Neutrophil (primary cell): Measurements from ENCODE around the gene CCBE1.

Experiments
- H3K27ac ChIP-seq: fragments of 200-600 bp; sonication (generic); 2 replicates; pipeline ENCODE4 v1.5.1; 2016; ENCODE audit warnings: mild to moderate bottlenecking, moderate library complexity
- H3K27me3 ChIP-seq: fragments of 200-600 bp; sonication (generic); 2 replicates; pipeline ENCODE4 v1.6.0; 2016; ENCODE audit warnings: mild to moderate bottlenecking
- H3K36me3 ChIP-seq: fragments of 200-600 bp; sonication (generic); 2 replicates; pipeline ENCODE4 v1.5.1; 2017
- H3K4me1 ChIP-seq, 2 experiments: fragments of 200-600 bp in 1 of 2; sonication (generic) in 1 of 2; 1 replicate in 1 of 2; 2 replicates in 1 of 2; pipeline versions ENCODE4 v1.5.1 to v1.6.1; 2013 to 2016; ENCODE audit warnings: low read depth in 1 of 2, low read length in 1 of 2, mild to moderate bottlenecking in 1 of 2, moderate library complexity in 1 of 2; ENCODE audit not compliant: control insufficient read depth in 1 of 2, insufficient read depth in 1 of 2
- H3K4me3 ChIP-seq, 2 experiments: fragments of 200-600 bp in 1 of 2; sonication (generic) in 1 of 2; 1 replicate in 1 of 2; 2 replicates in 1 of 2; pipeline ENCODE4 v1.5.1; 2013 to 2016; ENCODE audit warnings: low read depth in 1 of 2, low read length in 1 of 2, mild to moderate bottlenecking in 1 of 2, moderate library complexity in 1 of 2
- H3K9me3 ChIP-seq: fragments of 200-600 bp; sonication (generic); 2 replicates; pipeline ENCODE4 v1.5.1; 2016
- TF ChIP-seq, protein P1 (sequence below): fragments of 200-600 bp; sonication (generic); IDR thresholded peaks from 2 replicates; pipeline ENCODE4 v1.5.1; 2016; ENCODE audit warnings: antibody characterized with exemption

Gene CCBE1

DNA sequence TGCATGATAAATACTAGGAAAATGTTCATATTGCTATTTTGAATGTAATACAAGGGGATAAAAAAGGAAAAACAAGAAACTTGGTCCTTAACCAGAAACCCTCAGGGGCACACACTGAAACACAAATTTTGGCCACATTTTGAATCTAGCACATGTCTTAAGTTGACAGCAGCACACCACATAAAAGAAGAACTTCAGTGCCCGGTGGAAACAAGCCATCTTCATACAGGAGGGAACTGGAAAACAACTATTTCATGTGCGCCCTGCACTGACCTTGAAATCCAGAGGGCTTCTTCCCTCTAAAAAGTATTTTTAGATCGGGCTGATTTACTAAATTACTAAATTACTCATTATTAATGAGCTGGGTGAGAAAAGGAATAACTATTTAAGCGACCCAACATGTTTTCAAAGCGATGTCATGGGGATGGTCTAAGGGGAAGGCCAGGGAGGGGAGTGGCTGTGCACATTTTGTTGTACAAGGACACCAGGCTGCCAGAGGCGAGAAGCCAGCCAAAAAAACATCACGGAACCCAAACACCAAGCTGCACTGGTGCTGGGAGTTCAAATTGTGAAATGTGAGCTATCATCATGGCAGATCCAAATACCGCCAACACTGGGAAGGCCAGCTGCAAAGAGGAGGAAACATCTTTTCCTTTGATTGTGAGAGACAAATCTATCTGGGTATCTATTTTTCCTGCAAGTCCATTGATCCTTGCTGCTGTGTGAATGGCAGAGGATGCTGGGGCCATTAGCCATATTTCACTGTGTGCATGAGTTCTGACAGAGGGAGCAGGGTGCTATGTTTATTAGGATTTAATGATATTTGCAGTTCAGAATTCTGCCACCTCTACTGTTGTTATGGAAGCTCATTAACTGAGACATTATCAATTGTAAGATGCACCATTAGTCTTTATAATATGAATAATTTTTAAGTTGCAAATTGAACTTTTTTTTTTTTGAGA is 187.5 kb downstream of the CCBE1 start:
- Histone ChIP-seq H3K9me3 (no peaks in the 10 kb centered on the region), H3K4me3 (no peak overlapping the region), H3K4me1 (no peaks in the 10 kb centered on the region), H3K27ac (no peak overlapping the region), H3K36me3 (no peaks in the 10 kb centered on the region), H3K27me3 (no peaks in the 10 kb centered on the region)
- TF ChIP-seq, protein P1, sequence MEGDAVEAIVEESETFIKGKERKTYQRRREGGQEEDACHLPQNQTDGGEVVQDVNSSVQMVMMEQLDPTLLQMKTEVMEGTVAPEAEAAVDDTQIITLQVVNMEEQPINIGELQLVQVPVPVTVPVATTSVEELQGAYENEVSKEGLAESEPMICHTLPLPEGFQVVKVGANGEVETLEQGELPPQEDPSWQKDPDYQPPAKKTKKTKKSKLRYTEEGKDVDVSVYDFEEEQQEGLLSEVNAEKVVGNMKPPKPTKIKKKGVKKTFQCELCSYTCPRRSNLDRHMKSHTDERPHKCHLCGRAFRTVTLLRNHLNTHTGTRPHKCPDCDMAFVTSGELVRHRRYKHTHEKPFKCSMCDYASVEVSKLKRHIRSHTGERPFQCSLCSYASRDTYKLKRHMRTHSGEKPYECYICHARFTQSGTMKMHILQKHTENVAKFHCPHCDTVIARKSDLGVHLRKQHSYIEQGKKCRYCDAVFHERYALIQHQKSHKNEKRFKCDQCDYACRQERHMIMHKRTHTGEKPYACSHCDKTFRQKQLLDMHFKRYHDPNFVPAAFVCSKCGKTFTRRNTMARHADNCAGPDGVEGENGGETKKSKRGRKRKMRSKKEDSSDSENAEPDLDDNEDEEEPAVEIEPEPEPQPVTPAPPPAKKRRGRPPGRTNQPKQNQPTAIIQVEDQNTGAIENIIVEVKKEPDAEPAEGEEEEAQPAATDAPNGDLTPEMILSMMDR, result no peak

DNA sequence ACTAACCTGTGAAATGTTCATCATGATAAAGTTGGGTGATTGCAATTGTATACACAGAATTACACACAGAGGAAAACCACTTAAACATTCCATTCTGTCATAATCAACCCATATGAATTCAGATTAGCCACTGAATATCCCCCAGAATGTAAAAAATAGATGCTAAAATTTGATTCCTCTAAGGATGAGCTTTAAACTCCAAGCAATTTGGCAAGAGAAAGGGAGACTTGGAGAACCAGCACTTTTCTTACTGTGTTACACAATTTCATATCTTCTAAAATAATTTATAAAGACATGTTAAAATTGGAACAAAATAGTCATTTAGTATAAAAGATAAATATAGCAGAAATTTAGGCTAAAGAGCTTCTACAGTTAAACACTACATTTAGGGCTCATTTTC is 191.9 kb downstream of the CCBE1 start:
- TF ChIP-seq, protein P1, result no peak
- Histone ChIP-seq H3K27ac (no peak overlapping the region), H3K36me3 (no peaks in the 10 kb centered on the region), H3K4me3 (no peak overlapping the region), H3K27me3 (no peaks in the 10 kb centered on the region), H3K9me3 (no peaks in the 10 kb centered on the region), H3K4me1 (no peaks in the 10 kb centered on the region)

DNA sequence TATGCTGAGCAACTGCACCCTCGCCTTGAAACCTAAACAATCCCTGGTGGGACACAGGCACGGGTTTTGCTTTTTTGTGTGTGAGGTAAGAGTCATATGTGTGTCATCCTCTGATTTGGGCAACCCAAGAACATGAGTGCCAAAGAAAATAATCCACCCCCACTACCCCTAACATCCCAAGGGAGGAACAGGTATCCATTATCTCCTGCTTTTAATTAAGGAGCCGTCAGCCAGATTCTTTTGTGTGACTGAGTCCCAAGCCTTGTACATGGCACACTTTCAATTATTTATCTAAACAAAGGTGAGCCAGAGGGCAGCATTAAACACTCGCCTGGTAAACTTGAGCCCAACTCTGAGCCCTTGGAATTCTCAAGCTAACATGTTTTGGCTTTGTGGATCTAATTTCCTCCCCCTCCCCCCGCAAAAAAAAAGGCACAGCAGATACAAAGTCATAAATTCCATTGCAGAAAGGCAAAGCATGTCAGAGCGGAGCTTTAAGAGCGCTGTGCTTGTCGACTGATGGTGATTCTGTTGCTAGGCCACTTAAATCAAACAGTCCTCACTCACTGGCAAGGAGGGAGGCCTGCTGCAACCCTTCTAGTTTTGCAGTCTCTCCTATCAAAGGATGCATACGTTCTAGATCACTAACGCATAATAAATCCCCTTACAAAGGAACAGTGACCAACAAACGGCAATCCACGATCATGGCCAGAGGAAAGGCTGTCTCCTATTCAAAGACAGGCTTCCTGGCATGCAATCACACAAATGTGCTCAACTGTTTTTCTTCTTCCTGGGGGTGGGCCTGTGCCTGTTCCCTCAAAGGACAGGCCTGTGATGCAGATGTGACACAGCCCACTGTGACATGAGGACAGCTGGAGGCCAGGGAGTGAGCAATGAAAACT is 194.7 kb downstream of the CCBE1 start:
- Histone ChIP-seq H3K4me3 (no peak overlapping the region), H3K9me3 (no peaks in the 10 kb centered on the region), H3K36me3 (no peaks in the 10 kb centered on the region), H3K27me3 (no peaks in the 10 kb centered on the region), H3K27ac (no peak overlapping the region), H3K4me1 (no peaks in the 10 kb centered on the region)
- TF ChIP-seq, protein P1, result no peak

DNA sequence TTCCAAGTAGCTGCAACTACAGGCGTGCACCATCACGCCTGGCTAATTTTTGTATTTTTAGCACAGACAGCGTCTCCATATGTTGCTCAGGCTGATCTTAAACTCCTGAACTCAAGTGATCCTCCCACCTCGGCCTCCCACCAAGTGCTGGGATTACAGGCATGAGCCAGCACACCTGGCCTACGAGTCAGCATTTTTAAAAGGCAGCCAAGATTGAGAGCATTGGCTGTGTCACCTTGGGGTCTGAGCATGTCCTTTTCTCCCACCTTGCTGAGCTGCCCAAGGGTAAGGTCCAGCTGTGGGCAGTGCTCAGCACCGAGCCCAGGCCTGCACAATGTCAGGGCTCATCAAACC is 195.3 kb downstream of the CCBE1 start:
- no peaks in the 10 kb centered on the region for H3K9me3 ChIP-seq
- H3K27ac ChIP-seq, result no peak overlapping the region
- H3K27me3 ChIP-seq, result no peaks in the 10 kb centered on the region
- TF ChIP-seq, protein P1, result no peak
- no peaks in the 10 kb centered on the region for H3K36me3 ChIP-seq
- no peak overlapping the region for H3K4me3 ChIP-seq
- H3K4me1 ChIP-seq, result no peaks in the 10 kb centered on the region

DNA sequence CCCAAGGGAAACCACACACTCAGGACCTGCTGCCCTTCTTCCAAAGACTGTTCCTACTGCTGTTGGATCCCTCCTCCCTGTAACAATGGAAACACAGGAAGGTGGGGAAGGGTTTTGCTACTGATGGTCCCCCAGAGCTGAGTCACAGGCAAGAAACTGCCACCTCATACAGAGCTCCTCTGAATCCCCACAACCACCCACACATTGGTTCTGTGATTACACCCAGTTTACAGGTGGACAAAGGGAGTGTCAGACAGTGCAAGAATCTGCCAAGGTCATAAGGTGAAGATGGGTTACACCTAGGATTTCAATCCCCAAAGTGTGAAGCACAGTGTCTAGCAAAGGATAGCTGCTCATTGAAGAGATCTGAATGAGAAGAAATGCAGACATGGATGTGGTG is 196.5 kb downstream of the CCBE1 start:
- Histone ChIP-seq H3K27me3 (no peaks in the 10 kb centered on the region), H3K4me1 (no peaks in the 10 kb centered on the region), H3K36me3 (no peaks in the 10 kb centered on the region), H3K27ac (no peak overlapping the region), H3K9me3 (no peaks in the 10 kb centered on the region), H3K4me3 (no peak overlapping the region)
- TF ChIP-seq, protein P1, result no peak
